Esophagus squamous epithelium (tissue), 4 donors: ENCODE data around the gene MAP3K5.

ENCODE experiments used
- CTCF ChIP-seq, 6 experiments: fragments of 450-650 bp in 4 of 6; fragments of 200-600 bp in 2 of 6; sonication (generic) in 2 of 6; IDR thresholded peaks; one replicate each; pipeline ENCODE4 v1.5.1; 2016 to 2019; ENCODE audit warnings: antibody characterized with exemption in 6 of 6, mild to moderate bottlenecking in 4 of 6, moderate library complexity in 4 of 6
- POLR2A ChIP-seq, 4 donors: fragments of 450-650 bp; IDR thresholded peaks; one replicate each; pipeline ENCODE4 v1.6.1; 2017; ENCODE audit warnings: antibody characterized with exemption in 4 of 4, mild to moderate bottlenecking in 4 of 4, moderate library complexity in 3 of 4

DNA sequence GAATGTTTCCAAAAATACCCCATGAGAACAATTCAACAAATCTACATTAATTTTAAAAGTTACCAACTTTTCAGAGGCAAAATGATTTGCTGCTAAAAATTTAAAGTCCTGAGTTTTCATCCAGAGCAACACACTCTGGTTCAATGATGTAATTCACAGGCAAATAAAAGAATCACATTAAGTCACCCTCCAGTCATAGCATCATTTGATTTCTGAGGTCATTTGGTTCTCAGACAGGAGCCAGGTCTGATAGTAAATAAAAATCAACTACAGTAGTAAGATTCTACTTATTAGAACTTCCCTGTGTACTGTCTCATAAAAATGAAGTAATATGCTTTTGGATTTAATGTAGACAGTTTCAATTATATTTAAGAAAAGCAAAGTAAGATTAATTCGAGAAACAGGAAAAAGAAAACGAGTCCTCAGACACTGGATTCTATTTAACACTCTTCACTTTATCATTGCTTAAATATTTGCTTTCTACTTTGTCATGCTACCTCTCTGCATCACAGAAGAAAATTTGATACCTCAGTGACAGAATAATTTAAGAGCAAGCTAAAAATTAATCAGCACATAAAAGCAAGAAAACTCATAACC is 267.8 kb downstream of the MAP3K5 start:
- TF ChIP-seq CTCF (IDR thresholded peaks at IDR 0.05) (no peak), POLR2A (IDR thresholded peaks at IDR 0.05) (no peak)
